Stimulated activated CD8-positive, alpha-beta memory T cell treated with anti-CD3 and anti-CD28 coated beads, Interleukin-4, amount 100 ng/mL, for 48 hours (primary cell): Measurements from ENCODE around the gene BANP.
"Not testable (repeated sequence)": the region's sequence is repeated elsewhere in the genome, so short reads cannot be mapped to it uniquely, and the experiment has no call there.

Experiments used
- DNase-seq: peaks from one replicate; pipeline ENCODE4 v3.0.0-alpha.2; 2020

The BANP gene

GRCh38 chr16:88090377-88091175 is 139.3 kb downstream of the BANP start:
- DNase-seq = not testable (repeated sequence)

GRCh38 chr16:88091221-88091971 is 140.2 kb downstream of the BANP start:
- not testable (repeated sequence) for DNase-seq

GRCh38 chr16:88091972-88092302 is 140.7 kb downstream of the BANP start:
- DNase-seq = not testable (repeated sequence)

GRCh38 chr16:88092791-88093555 is 141.7 kb downstream of the BANP start:
- DNase-seq = not testable (repeated sequence)

- DNase-seq = not testable (repeated sequence)
Measured at GRCh38 chr16:88093556-88094252, 142.5 kb downstream of the BANP start.

GRCh38 chr16:88094253-88094575 is 143.0 kb downstream of the BANP start:
- DNase-seq = not testable (repeated sequence)

- not testable (repeated sequence) for DNase-seq
Measured at GRCh38 chr16:88094900-88095299, 143.7 kb downstream of the BANP start.

GRCh38 chr16:88096659-88097058 is 145.4 kb downstream of the BANP start:
- not testable (repeated sequence) for DNase-seq

- DNase-seq = not testable (repeated sequence)
Measured at GRCh38 chr16:88098731-88099562, 147.7 kb downstream of the BANP start.

GRCh38 chr16:88099563-88099890 is 148.3 kb downstream of the BANP start:
- no peak for DNase-seq

GRCh38 chr16:88099956-88100355 is 148.7 kb downstream of the BANP start:
- DNase-seq = not testable (repeated sequence)

- not testable (repeated sequence) for DNase-seq
Measured at GRCh38 chr16:88100801-88101622, 149.8 kb downstream of the BANP start.

- DNase-seq = not testable (repeated sequence)
Measured at GRCh38 chr16:88101623-88102105, 150.4 kb downstream of the BANP start.

GRCh38 chr16:88102597-88102996 is 151.4 kb downstream of the BANP start:
- no peak for DNase-seq

GRCh38 chr16:88103011-88103410 is 151.8 kb downstream of the BANP start:
- no peak for DNase-seq

- no peak for DNase-seq
Measured at GRCh38 chr16:88103581-88104188, 152.5 kb downstream of the BANP start.

- not testable (repeated sequence) for DNase-seq
Measured at GRCh38 chr16:88104363-88104762, 153.1 kb downstream of the BANP start.

- DNase-seq = not testable (repeated sequence)
Measured at GRCh38 chr16:88105574-88106140, 154.4 kb downstream of the BANP start.

GRCh38 chr16:88106566-88106965 is 155.3 kb downstream of the BANP start:
- not testable (repeated sequence) for DNase-seq

GRCh38 chr16:88108762-88109161 is 157.5 kb downstream of the BANP start:
- no peak for DNase-seq
